Heart right ventricle (tissue), 16 donors: Measurements from ENCODE around the gene PPM1G. TPM values are rescaled to one million over a fixed set of nuclear protein-coding genes. Genes with fewer than 3 reads are reported as not detected.
A peak's percentile ranks its signal among the peaks of the same experiment; 100 is the strongest.

ENCODE experiments used
- ATAC-seq, 8 donors: fragments of 200-7000 bp; cut with Tn5 transposase; one replicate each; pipeline ENCODE4 v1.9.1; 2020; ENCODE audit warnings: mild to moderate bottlenecking in 8 of 8, moderate library complexity in 8 of 8, moderate number of reproducible peaks in 1 of 8
- DNase-seq, 2 donors: peaks; one replicate each; pipeline ENCODE4 v3.0.0-alpha.2; 2020
- H3K27ac ChIP-seq, 10 donors: fragments of 200-600 bp; sonication (generic) in 2 of 10; one replicate each; pipeline versions ENCODE4 v1.5.0 to v1.8.0; 2020 to 2022; ENCODE audit warnings: mild to moderate bottlenecking in 3 of 10
- H3K27me3 ChIP-seq, 7 donors: fragments of 200-600 bp; one replicate each; pipeline ENCODE4 v1.8.0; 2021 to 2022; ENCODE audit warnings: mild to moderate bottlenecking in 2 of 7
- H3K36me3 ChIP-seq, 9 donors: fragments of 200-600 bp; sonication (generic) in 1 of 9; one replicate each; pipeline versions ENCODE4 v1.5.0 to v1.8.0; 2020 to 2022; ENCODE audit warnings: mild to moderate bottlenecking in 2 of 9
- H3K4me1 ChIP-seq, 9 donors: fragments of 200-600 bp; sonication (generic) in 1 of 9; one replicate each; pipeline versions ENCODE4 v1.5.0 to v1.8.0; 2020 to 2022; ENCODE audit warnings: mild to moderate bottlenecking in 4 of 9
- H3K4me3 ChIP-seq, 10 donors: fragments of 200-600 bp; sonication (generic) in 2 of 10; one replicate each; pipeline versions ENCODE4 v1.5.0 to v1.8.0; 2020 to 2022; ENCODE audit warnings: mild to moderate bottlenecking in 7 of 10, moderate library complexity in 2 of 10
- H3K9me3 ChIP-seq, 11 donors: fragments of 200-600 bp in 10 of 11; sonication (generic) in 2 of 11; one replicate each; pipeline versions ENCODE4 v1.5.0 to v1.8.0; 2013 to 2022; ENCODE audit warnings: mild to moderate bottlenecking in 2 of 11, control low read depth in 1 of 11, moderate library complexity in 1 of 11
- WGBS, 2 donors: extraction: QIAGEN DNeasy Blood & Tissue Kit; methylation state at CpG; one replicate each; pipeline ENCODE4 v1.1.7; 2013; ENCODE audit warnings: inconsistent platforms in 1 of 2; 5-methylcytosine and 5-hydroxymethylcytosine counted together
- intact Hi-C, 10 donors: fragments of 100-400 bp; cut with DNase I; formaldehyde crosslinking; loops; one replicate each; pipeline versions ENCODE4 v1.11.1 to v1.14.2; 2022
- polyA plus RNA-seq, 2 donors: library from polyadenylated mRNA; stranded (reverse); fragments of 200-250 nt; gene quantifications; one replicate each; pipeline ENCODE4 v1.2.3, GENCODE V29; 2013
- total RNA-seq, 10 donors: library from RNA; stranded (reverse); fragmentation: NEBNext Ultra II Directional in 3 of 10; extraction: Animal tissue kit (Norgen Biotek cat#: 25700) in 3 of 10; gene quantifications; one replicate each; pipeline versions ENCODE4 v1.2.1 to v1.2.4, GENCODE V29; 2021 to 2023
- TF ChIP-seq, protein P1 (sequence below), 9 donors: fragments of 200-600 bp; sonication (generic) in 2 of 9; IDR thresholded peaks; one replicate each; pipeline versions ENCODE4 v1.5.0 to v1.8.0; 2021 to 2022; ENCODE audit warnings: antibody characterized with exemption in 9 of 9, mild to moderate bottlenecking in 5 of 9, moderate library complexity in 1 of 9
- donor health status: Arrhythmogenic right ventricular cardiomyopathy.
- donor health status: ischemic (EF 13 %, LVEDD 7.1; RV severe dilation, severe dysfunction).
- donor health status: healthy with polysubstance abuse.
- donor health status: DM: no; HTN: yes; CAD: no.
- donor health status: DM: no; HTN: no; CAD: no.
- donor health status: ischemic (EF 25% LVEDD 6.9; RV normal size, moderate dysfunction).
- donor health status: ischemic (EF 25% LVEDD 5.7; RV mildly dilated, moderate dysfunction).
- donor health status: healthy.
- donor health status: DM: yes; HTN: yes; CAD: no.
- donor health status: Ischemic cardiomyopathy.
- donor health status: ischemic (EF 35%, LVEDD 5.7; RV mildly dilated, moderate dysfunction).
- donor health status: nonischemic (EF 11% LVEDD 7.7; RV severe dilation, severe dysfunction).
- donor health status: DM: yes; HTN: yes; CAD: no.
- donor health status: PGD.
- donor health status: ischemic (EF 29% LVEDD 5.4; RV normal size, mild dysfunction).
- donor health status: nonischemic (EF 23%, LVEDD 6.1; RV moderate dilation, normal function).

Gene PPM1G
- total and polyA plus RNA-seq, 12 donors = 28.4 to 72.6 (median 33.8) TPM

DNA sequence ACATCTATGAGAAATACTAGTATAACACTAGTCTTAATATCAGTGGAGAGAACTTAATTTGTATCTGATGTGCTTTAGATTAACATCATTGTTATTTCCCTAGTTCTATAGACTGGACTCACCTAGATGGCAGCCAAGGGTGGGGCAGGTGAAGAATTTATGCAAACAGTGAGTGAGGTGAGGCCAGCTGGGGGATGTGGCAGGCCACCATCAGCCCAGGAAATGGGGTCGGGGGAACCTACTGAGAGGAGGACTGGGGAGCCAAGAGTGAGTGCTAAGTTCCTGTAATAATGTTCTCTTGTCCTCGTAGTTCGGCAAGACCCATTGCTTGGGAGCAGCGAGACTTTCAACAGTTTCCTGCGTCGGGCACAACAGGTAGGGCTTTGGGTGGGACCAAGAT, 36.5 kb downstream of the PPM1G start:
- intact Hi-C loops = loop anchor here in 3 of 10 donors (5.0 to 10.0 kb wide), 3 partner anchors 51 to 598 kb away; partner anchors contain the start of genes MPV17 (in 2 of the 3) and NRBP1 (in 1 of the 3)
- Histone ChIP-seq H3K9me3 (no peaks in the 10 kb centered on the region), H3K4me3 (no peak overlapping the region), H3K27ac (peak overlapping the region in 1 of 10 donors; percentile 28), H3K4me1 (peaks cover 7 to 39% (median 32%) of the 10 kb centered on the region in 9 donors), H3K36me3 (peaks cover 0 to 72% (median 52%) of the 10 kb centered on the region in 9 donors), H3K27me3 (no peaks in the 10 kb centered on the region)
- DNase-seq = no peak
- WGBS, 2 donors = 93 to 97% methylated on average over 6 of the region's 6 CpGs
- ATAC-seq = no peak
- TF ChIP-seq, protein P1, sequence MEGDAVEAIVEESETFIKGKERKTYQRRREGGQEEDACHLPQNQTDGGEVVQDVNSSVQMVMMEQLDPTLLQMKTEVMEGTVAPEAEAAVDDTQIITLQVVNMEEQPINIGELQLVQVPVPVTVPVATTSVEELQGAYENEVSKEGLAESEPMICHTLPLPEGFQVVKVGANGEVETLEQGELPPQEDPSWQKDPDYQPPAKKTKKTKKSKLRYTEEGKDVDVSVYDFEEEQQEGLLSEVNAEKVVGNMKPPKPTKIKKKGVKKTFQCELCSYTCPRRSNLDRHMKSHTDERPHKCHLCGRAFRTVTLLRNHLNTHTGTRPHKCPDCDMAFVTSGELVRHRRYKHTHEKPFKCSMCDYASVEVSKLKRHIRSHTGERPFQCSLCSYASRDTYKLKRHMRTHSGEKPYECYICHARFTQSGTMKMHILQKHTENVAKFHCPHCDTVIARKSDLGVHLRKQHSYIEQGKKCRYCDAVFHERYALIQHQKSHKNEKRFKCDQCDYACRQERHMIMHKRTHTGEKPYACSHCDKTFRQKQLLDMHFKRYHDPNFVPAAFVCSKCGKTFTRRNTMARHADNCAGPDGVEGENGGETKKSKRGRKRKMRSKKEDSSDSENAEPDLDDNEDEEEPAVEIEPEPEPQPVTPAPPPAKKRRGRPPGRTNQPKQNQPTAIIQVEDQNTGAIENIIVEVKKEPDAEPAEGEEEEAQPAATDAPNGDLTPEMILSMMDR (IDR thresholded peaks at IDR 0.05) = no peak

DNA sequence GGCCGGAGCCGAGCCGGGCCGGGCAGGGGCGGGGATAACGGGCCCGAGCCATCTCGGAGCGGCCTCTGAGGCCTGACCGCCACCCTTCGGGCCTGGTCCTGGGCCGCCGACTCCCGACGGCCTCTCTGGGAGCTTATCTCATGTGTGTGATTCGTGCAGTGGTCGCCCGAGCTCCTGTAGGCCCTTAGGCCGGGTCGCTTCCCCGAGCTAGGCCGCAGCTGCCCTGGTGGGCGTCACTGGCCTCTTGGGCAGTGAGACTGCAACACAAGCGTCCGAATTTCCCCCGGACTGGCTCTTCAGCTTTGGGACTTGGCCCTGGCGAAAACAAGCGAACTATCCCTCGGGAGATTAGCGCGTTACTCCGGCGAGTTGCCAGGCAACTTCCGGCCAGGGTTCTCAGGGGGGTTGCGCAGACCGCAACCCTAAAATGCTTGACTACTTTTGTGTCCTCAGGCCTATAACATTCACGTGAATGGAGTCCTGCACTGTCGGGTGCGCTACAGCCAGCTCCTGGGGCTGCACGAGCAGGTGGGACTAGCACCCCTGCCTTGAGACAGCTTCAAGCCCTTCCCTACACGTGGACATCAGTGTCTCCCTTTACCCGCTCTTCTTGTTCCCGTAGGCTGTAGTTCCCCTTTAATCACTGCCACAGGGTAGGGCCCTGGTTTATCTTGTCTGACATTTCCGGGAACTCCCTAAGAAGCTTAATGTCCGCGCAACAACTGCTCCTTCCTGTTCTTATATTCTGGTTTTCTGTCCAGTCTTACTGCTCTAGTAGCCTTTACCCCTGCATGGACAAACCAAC, 38.4 kb downstream of the PPM1G start:
- intact Hi-C loops = loop anchor here in 3 of 10 donors (2.0 to 10.0 kb wide), 4 partner anchors 14 to 596 kb away; partner anchors contain the start of genes GTF3C2 (in 2 of the 3), MPV17 (in 2 of the 3) and NRBP1 (in 1 of the 3)
- 0 to 1% methylated on average over 44 to 46 of the region's 46 CpGs for WGBS, 2 donors

DNA sequence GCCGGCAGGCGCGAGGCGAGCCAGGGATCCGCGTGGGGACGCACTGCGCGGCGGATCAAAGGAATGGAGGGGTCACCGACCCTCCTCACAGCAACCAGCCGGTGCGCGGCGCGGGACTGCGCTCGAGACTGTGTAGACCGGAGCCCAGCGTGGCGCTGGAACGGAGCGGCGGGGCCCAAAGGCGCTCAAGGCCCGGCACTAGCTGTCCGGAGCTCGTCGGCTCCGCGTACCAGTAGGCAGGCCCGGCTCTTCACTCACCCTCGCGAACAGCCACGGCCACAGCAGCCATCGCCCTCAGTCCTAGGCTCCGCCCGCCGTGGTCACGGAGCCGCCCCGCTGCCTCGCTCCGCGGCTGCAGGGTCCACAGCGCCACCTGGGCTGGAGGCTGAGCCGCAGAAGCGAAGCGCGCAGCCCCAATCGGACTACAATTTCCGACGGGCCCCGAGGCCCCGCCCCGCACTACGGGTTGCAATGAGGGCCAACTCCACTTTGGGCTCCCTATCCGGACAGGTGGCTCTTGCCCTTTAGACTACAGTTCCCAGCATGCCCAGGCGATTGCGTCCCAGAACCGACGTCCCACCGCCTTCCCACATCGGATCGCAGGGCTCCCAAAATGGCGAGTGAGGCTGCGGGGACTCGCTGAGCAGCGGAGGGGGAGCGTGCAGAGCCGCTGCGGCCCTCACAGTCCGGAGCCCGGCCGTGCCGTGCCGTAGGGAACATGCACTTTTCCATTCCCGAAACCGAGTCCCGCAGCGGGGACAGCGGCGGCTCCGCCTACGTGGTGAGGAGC, 39.2 kb downstream of the PPM1G start, which contains the start of the genes EIF2B4 and SNX17:
TSS of gene EIF2B4 (minus strand) at position 313 of the 790 bp plus-strand sequence. CDS start at position 289, 24 bp downstream.
TSS of gene SNX17 (plus strand) at position 591 of the 790 bp plus-strand sequence. CDS start at position 719, 128 bp downstream.
- DNase-seq (peak; percentile 99 to 100), ATAC-seq (peak; percentile 94 to 97 (median 96))
- intact Hi-C loops = loop anchor here in 3 of 10 donors (2.0 to 10.0 kb wide), 4 partner anchors 13 to 595 kb away; partner anchors contain the start of genes GTF3C2 (in 2 of the 3), MPV17 (in 2 of the 3) and NRBP1 (in 1 of the 3)
- peak within 1 kb of the TSS; percentile 54 to 99 (median 92) for H3K4me3 ChIP-seq
- no peaks in the 10 kb centered on the region for H3K9me3 ChIP-seq
- H3K27ac ChIP-seq = peak within 1 kb of the TSS; percentile 77 to 96 (median 93)
- H3K36me3 ChIP-seq = peaks cover 0 to 70% (median 56%) of the 10 kb centered on the region in 9 donors
- no peaks in the 10 kb centered on the region for H3K27me3 ChIP-seq
- 0% methylated on average over 83 to 85 of the region's 85 CpGs for WGBS, 2 donors
- peaks cover 7 to 39% (median 32%) of the 10 kb centered on the region in 9 donors for H3K4me1 ChIP-seq
- TF ChIP-seq, protein P1 (IDR thresholded peaks at IDR 0.05) = peak; percentile 22 to 95 (median 75)

More for the DNA sequence above, 38.4 kb downstream of the PPM1G start:
- ATAC-seq (peak; percentile 27 to 61 (median 39)), DNase-seq (peak; percentile 41 to 45)
- Histone ChIP-seq H3K36me3 (peaks cover 0 to 71% (median 58%) of the 10 kb centered on the region in 9 donors), H3K4me3 (peak overlapping the region; percentile 54 to 99 (median 92)), H3K27ac (peak overlapping the region; percentile 15 to 96 (median 92)), H3K27me3 (no peaks in the 10 kb centered on the region), H3K9me3 (no peaks in the 10 kb centered on the region), H3K4me1 (peaks cover 7 to 39% (median 32%) of the 10 kb centered on the region in 9 donors)
- TF ChIP-seq, protein P1 (IDR thresholded peaks at IDR 0.05) = no peak
